Amniotic stem cell (primary cell): ENCODE data around the gene PIK3R4.

Experiments
- DNase-seq: peaks from one replicate; lab custom pipeline; 2025; lab: John Stamatoyannopoulos, UW

The PIK3R4 gene

DNA sequence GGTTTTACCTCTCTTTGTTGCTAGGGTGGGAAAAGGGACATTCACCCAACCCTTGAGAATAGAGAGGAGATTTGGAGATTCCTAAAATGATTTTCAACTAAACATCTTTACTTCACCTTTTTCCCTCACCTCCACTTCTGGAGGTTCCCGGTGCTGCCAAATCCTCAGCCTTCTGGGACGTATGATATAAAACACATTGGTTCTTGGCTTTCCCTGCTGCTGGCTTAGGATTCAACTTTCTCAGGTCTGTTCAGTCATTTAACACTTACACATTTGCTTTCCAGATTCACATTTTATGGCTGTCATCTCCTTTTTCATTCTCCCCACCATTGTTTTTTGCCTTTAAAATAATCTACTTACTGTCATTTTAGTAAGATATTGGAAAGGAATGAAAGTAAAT, 106.6 kb downstream of the PIK3R4 start:
- DNase-seq = no peak

DNA sequence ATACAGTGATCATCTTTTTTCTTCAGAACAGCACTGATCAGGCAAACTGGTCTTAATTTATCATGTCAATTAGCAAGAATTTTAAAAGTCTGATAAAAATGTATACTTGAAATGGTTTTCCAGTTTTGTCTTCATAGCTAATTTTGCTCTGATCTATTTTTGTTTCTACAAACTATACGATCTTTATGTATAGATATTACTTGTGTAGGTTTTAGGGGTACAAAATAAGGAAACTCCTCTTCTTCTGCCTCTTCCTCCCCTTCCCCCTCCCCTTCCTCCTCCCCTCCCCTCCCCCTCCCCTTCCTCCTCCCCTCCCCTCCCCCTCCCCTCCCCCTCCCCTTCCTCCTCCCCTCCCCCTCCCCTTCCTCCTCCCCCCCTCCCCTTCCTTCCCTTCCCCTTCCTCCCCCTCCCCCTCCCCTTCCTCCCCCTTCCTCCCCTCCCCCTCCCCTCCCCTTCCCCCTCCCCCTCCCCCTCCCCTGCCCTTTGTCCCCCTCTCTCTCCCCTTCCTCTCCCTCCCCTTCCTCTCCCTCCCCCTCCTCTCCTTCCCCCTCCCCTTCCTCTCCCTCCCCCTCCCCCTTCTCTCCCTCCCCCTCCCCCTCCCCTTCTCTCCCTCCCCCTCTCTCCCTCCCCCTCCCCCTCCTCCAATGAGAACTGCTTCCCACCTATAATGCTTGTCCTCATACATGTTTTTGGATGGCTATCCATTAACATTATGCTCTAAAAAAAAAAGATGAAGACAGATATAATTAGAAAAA, 110.0 kb downstream of the PIK3R4 start:
- DNase-seq = no peak

DNA sequence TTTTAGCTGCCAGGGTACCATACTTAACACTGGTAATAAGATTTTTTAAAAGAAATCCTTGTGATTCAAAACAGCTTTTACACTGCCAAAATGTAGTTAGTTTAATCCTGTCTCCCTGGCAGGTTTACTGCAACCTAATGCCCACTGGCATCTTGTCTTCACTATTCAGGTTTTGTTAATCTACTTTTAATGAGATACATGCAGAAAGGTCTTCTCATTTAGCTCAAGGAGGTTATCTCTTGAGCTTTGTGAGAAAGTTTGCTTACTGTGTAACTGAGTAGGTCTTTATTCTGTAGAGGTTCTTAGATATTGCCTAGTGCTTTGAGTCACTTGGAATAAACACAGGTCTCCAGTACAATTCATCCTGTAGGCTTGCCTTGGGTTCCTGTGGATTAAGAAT, 110.7 kb downstream of the PIK3R4 start:
- DNase-seq = no peak

DNA sequence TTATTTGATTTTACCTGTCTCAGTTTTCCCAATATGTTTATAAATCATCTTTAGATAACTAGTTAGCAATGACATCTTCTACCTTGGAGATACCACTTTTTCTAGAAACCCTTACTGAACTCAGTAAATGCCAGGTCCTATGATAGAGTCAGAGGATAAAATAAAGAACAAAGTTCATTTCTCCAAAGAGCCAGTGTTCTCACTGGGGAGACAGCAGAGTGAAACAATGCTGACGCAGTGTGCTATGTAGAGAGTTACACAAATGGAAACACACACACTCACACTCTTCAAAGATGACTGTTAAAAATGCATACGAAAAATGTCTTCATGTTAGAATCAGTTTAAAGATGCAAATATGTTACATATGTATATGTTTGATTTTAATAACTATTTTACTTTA, 111.3 kb downstream of the PIK3R4 start:
- no peak for DNase-seq
